Stimulated activated CD4-positive, alpha-beta T cell treated with anti-CD3 and anti-CD28 coated beads, Interleukin-15, amount 100 ng/mL, for 1 hour (primary cell): ENCODE measurements around the gene SLCO4A1.

Source experiments
- DNase-seq, 2 donors: peaks; one replicate each; pipeline ENCODE4 v3.0.0-alpha.2; 2020; ENCODE audit warnings: low read depth in 1 of 2, low spot score in 1 of 2

SLCO4A1 gene

GRCh38 chr20:62696989-62697388 lies 54.7 kb downstream of the SLCO4A1 start:
- no peak for DNase-seq

DNA sequence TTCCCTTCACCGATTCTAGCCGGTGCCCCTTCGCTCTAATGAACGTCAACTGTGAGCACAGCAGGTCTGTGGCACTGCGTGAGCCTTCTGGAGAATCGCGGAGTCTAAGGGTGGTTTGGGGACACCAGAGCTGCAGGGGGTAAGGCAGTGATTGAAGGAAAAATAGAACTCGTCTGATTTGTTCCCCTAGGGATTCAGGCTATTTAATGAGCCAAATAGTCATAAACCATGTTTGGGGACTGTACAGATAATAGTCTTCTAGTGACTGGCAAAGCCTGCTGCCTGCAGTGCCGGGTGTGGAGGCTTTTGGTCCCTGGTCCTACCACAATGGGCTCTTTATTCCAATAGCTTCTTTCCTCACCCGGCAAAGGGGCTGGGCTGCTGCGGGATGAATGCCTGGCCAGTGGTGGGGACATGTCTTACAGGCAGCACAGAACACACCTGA lies 55.2 kb downstream of the SLCO4A1 start:
- DNase-seq: no peak

DNA sequence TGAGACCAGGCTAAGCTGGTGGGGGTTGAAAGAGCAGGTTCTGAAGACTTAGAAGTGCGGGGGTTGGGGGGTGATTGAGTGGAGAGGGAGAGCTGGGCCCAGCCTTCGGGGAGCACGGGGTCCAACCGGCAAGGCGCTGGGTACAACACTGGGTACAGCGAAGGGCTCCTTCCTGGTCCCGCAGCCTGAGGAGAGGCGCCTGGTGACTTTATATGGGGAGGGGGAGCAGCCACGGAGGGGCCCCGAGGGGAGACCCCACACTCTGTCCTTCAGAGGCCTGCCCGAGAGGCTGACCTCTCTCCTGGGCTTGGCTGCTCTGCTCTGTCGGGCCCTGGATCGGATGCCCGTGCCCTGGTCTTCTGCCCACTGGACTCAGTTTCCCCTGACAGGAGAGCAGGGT lies 55.9 kb downstream of the SLCO4A1 start:
- DNase-seq: no peak

DNA sequence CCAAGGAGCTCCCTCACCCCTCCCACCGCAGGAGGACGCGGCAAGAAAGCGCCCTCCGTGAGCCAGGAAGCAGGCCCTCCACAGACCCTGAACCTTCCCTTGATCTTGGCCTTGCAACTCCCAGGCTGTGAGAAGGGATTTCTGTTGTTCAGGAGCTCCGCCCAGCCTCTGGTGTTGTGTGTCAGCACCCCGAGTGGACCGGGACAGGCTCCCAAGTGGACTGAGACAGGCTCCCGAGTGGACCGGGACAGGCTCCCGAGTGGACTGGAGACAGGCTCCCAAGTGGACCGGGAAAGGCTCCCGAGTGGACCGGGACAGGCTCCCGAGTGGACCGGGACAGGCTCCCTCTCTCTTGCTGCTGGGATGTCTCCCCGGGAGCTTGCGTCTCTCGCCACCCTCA lies 57.0 kb downstream of the SLCO4A1 start:
- no peak for DNase-seq

DNA sequence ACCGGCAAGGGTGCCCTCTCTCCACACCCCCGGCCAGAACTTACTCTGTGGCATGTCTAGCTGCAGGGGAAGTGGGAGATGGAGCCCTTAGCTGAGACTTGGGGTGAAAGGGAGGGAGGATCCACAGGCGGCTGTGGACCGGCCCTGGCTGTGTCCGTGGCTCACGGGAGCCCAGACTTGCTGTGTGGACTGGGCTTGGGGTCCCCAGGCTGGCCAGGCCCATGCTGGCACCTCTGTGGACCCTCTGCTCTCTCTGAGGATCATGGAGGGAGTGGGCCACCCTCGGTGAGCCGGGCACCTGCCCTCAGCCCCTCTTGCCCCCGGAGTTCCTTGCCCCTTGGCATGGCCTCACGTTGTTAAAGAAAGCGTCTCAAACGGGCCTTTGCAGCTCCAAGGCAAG lies 57.4 kb downstream of the SLCO4A1 start:
- no peak for DNase-seq

DNA sequence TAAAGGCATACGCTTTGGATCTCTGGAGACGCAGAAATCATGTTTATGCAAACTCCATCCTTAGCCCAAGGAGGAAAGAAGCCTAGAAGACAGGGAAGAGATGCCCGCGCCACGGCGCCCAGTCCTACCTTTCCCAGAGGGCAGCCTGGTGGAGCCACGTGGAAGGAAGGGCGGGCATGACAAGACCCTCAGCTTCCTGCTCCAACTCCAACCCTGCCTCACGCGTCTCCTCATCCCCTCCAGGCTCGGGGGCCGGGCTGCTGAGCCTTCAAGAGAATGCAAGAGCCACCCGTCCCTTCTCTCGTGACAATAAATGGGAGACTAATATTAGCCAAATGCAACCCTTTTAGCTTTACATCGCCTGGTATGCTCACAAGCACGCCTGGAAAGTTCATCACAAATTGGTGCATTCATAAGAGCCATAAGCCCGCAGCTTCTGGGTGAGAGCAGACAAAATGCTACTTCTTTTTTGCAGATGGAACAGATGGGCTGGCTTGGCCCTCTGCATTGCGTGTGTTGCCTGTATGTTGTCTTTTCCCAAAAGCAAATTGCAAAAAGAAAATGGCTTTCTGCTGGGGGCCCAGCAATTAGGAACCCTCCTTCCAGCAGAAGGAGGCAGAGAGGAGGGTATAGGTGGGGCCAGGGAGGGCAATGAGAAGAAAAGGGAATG lies 58.1 kb downstream of the SLCO4A1 start:
- DNase-seq: no peak

DNA sequence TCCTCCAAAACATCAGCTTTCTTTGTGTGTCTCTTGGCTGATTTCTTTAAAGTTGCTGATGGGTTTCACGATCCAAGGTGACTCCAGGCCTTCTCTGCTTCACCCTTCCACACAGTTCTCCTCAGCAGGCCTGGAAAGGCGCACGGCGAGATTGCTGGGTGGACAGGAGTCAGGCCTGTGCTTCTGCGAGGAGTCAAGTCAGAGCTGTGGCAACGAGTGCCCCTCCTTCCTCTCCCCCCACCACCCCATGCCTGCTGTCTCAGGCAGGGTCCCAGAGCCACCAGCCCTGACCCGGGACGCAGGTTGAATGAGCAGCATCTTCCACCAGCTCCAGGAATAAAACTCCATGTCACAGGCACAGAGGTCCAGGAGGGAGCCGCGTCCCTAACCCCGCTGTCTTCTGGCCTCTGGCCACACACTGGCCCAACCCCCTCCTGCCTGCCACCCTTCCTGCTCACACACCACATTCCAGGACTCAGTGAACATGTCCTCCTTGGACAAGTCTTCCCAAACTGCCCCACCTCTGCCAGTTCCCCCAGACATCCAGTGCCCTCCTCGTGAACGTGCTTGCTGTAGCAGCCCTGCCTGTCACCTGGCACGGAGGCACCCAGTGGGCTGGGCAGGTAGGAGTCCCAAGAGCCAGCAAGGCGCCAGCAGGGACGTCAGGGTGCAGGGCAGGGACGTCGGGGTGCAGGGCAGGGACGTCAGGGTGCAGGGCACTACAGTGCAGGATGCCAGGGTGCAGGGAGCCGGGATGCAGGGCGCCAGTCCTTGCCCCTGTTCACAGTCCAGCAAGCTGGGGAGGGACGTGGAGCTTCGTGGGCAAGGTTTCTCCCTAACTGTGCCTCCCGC lies 59.1 kb downstream of the SLCO4A1 start:
- DNase-seq: no peak

DNA sequence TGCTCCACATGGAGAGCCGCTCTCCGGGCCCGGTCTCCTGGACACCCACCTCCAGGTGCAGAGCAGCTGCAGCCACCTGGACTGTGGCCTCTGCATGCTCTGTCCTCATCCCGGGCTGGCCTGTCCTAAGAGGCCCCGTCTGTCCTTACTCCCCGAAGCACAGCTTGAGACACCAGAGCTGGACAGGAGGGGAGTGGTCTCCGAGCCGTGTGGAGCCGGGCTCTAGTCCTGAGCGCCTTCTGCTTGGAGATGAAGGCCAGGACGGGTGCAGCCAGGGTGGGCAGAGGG lies 59.7 kb downstream of the SLCO4A1 start:
- DNase-seq: no peak

- DNase-seq: no peak
Observed at GRCh38 chr20:62702895-62703852, 60.9 kb downstream of the SLCO4A1 start.

DNA sequence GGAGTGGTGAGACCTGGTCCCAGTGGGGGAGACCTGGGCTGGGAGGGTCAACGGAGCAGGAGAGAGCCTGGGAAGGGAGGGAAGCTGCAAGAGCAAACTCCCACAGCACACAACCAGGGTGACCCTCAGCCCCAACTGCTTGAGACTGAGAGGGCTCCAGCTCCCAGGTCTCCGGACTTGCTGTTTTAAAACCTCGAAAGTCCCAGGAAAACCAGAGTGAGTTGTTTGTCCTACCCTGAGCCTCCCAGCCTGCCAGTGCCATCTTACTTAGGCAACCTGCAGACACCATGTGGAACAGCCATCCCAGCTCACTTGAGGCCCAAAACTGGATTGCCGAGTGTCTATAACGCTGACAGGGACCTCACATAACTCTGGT lies 61.5 kb downstream of the SLCO4A1 start:
- no peak for DNase-seq

- DNase-seq: no peak
Observed at GRCh38 chr20:62704341-62704948, 62.1 kb downstream of the SLCO4A1 start.

GRCh38 chr20:62705627-62706026 lies 63.3 kb downstream of the SLCO4A1 start:
- no peak for DNase-seq

- DNase-seq: no peak
Observed at GRCh38 chr20:62706344-62706743, 64.0 kb downstream of the SLCO4A1 start.

DNA sequence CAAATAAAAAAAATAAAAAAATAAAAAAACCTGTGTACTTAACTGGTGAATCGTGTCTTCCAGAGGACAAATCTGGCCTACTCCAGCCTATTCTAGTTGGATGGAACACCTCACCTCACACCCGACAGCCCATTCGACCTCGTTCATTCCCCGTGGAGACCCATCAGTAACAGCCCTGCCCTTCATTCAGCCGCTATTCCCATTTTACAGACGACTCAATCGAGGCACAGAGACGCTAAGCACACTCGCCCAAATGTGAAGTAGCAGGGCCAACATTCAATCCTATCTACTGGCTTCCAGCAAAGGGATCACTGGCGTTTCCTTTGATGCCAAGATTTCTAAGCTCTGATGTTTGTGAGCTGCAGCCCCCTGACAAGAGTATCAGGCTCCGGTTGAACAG lies 64.6 kb downstream of the SLCO4A1 start:
- no peak for DNase-seq

DNA sequence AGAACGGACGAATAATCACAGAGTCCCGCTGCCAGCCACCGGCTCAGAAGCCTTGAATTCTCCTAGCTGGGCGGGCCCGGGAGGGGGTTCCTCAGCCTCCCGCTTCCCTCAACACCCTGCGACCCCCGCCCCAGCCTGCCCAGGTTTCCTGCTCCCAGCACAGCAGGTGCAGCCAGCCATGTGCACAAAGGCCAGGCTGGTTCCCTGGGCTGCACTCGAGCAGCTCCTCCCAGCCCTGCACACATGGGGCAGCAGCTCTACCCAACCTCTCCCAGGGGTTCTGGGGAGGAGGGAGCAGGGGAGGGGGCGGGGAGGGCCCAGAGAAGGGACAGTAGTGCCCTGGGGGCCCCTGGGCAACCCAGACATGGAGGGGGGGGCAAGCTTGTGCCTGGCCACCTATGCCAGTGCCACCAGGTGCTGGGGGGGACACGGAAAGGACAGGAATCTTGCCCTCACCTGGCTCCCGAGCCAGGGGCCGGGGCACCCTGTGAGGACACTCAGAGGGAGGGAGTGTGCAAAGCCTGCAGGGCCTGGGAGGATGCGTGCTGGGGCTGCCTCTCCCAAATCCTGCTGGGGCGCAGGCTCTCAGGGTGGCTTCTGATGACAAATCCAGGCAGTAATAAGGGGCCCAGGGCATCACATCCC lies 65.1 kb downstream of the SLCO4A1 start:
- DNase-seq: no peak

DNA sequence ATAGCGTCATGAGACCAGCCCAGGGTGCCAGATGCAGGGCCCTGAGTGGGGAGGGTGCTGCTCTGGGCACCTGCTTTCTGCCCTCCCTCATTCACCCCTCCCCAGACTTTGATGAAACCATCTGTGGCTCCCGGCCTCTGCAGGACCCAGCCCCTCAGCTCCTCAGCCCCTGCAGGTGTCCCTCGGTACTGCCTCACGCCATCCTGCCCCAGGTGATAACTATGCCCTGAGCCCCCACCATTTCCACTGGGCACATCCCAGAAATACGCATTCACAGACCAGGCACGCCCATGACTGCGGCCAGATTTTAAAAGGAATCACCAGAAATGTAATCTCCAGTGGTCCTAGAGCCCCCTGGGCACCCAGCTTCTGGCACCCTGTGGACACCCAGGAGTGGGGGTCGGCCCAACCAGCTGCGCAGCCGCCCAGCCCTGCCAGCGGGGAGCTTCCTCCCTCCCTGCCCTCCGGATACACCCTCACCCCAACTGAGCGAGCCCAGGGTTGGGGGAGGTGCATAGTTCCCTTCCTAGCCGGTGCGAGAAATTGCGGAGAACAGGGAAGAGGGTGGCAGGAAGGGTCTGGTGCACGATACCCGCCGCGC lies 65.7 kb downstream of the SLCO4A1 start:
- no peak for DNase-seq

- DNase-seq: no peak
Observed at GRCh38 chr20:62708591-62709536, 66.6 kb downstream of the SLCO4A1 start, which contains the start of gene NTSR1. TSS of gene NTSR1 (plus strand) at chr20:62708836. CDS start at chr20:62709208, 372 bp downstream.

DNA sequence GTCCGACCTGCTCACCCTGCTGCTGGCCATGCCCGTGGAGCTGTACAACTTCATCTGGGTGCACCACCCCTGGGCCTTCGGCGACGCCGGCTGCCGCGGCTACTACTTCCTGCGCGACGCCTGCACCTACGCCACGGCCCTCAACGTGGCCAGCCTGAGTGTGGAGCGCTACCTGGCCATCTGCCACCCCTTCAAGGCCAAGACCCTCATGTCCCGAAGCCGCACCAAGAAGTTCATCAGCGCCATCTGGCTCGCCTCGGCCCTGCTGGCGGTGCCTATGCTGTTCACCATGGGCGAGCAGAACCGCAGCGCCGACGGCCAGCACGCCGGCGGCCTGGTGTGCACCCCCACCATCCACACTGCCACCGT lies 67.2 kb downstream of the SLCO4A1 start:
- no peak for DNase-seq

DNA sequence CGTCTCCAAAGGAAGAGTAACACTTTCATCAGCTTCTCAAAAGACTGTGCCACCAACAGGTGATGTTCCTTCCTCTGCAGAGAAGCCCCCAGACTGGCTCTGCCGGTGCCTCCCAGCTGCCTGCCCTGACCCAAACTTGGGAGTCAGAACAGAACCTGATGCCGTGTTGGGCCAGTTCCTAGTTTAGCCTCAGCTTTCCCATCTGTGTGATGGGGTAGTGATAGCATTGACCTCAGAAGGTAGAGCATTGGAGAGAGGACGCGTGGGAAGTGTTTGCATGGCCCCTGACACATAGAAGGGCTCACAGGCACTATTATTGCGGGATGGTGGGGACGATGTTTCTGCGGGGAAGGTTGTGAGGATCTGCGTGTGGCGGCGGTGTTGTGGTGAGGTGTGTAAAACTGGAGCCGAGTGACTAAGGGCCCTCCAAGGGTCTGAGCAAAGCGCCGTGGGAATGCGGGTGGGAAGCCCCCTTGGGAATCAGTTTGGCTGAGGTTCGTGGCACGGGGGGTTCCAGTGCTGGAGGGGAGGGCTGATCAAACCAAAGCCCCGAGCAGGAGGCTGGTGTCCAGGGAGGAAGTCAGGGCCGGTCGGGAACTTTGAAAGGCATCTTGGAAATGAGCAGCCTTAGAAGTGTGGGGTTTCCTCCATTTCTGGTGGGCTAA lies 68.0 kb downstream of the SLCO4A1 start:
- no peak for DNase-seq
